Amygdala (tissue), 56 donors: ENCODE results near the gene RAB31.

ENCODE experiments used
- DNase-seq, 56 donors: peaks; one replicate each; lab custom pipeline; 2025; lab: John Stamatoyannopoulos, UW

Gene RAB31

DNA sequence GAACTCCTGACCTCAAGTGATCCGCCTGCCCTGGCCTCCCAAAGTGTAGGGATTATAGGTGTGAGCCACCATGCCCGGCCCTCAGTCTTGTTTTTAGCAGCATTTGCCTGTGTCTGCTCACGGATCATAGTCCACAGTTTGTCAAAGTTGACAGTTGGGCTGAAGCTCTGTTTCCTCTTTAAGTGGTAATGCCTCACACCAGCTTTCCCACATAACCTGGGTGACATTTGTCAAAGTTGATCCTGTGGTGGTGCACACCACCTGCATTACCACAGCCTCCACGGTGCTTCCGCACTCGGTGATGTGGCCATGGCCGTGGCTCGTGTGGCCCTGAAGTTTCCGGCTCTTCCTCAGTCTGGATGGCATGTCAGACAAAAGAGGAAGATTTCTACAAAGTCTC, 27.1 kb downstream of the RAB31 start:
- DNase-seq, result no peak

GRCh38 chr18:9735879-9736278, 27.8 kb downstream of the RAB31 start:
- no peak for DNase-seq

GRCh38 chr18:9736286-9736835, 28.3 kb downstream of the RAB31 start:
- DNase-seq, result no peak

DNA sequence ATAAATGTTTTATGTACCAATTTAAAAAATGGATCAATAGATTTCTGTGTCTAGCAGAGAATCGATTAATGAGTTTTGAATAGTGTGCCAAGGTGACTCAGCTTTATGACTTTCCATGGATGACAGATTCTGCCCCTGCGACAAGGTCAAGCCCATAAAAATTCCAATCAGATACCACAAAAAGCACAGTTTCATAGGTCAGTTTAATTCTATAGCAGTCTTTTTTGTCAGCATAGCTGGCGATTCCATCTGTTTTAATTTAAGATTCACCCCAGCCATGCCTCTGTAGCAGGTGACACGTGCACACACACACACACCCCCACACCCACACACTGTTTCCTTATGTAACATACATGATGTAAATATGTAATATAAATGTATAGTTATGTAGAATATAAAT, 28.9 kb downstream of the RAB31 start:
- no peak for DNase-seq

DNA sequence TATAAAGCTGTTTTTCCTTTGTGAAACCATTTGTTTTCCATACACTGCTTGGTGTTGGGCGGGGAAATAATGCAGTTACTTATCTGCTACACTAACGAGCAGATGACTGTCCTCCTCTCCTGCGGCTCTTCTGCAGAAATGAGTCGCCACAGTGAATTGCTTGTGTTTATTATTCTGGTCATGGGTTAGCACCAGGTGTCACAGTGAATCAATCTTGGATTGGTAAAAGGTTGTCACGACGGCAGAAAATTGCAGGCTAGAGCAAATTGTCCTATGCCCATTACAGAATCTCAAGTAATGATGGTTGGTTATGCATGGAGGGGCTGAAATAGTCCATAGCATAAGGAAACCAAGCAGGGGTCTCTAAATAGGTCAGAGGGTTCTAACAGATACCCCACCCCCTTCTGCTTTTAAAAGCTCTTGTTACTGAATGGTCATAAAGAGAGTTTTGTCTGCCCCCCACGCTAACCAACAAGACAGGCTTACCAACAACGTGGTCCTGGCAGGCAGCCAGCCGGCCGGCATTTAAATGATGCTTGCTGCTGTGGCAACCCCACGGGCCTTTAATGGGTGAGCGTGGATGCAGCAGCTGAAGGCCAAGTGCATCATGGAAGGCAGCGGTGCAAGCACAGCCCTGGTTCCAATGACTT, 29.5 kb downstream of the RAB31 start:
- DNase-seq, result peak in 51 of 56 donors; percentile 12 to 94 (median 60)

DNA sequence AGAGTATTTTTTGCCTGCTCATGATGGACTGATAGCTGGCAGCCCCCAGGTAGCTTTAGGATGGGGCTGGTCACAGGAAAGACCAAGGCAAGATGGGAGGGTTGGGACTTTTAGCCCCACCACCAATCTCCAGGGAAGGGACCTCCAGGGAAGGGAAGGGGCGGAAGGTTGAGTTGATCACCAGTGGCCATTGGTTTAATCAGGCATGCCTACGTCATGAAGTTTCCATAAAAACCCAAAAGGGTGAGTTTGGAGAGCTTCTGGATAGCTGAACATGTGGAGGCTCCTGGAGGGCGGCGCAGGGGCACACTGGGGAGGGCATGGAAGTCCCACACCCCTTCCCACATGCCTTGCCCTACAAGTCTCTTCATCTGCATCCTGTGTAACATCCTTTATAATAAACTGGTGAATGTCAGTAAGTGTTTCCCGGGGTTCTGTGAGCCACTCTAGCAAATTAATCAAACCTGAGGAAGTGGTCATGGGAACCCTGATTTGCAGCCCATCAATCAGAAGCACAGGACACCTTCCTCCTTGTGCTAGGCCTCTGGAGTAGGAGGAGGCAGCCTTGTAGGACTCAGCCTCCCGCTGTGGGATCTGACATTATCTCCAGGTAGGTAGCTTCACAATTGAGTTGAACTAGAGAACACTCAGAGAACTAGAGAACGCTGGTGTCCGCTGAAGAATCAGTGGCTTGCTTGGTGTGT, 30.3 kb downstream of the RAB31 start:
- DNase-seq, result no peak

GRCh38 chr18:9739516-9739915, 31.4 kb downstream of the RAB31 start:
- no peak for DNase-seq

- DNase-seq, result no peak
Measured at GRCh38 chr18:9740071-9740470, 32.0 kb downstream of the RAB31 start.

DNA sequence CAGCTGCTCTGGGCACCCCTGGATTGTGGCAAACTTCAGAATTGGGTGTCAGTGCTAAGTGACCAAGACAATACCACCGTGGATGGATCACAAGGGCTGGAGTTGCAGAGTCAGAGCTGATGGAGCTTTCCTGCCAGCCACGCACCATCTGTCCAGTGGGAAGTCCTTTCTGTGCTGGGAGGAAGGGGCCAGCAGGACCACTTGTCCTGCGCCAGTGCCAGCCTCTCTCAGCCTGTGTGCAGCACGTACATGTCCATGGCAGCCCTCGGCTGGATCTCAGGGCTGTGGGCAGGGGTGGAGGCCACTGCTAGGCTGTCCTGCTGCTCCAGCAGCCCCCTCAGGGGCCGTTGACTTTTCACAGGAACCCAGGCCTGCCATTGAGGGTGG, 33.3 kb downstream of the RAB31 start:
- no peak for DNase-seq

GRCh38 chr18:9741793-9742523, 33.9 kb downstream of the RAB31 start:
- DNase-seq, result peak in 6 of 56 donors; percentile 20 to 51 (median 26)

DNA sequence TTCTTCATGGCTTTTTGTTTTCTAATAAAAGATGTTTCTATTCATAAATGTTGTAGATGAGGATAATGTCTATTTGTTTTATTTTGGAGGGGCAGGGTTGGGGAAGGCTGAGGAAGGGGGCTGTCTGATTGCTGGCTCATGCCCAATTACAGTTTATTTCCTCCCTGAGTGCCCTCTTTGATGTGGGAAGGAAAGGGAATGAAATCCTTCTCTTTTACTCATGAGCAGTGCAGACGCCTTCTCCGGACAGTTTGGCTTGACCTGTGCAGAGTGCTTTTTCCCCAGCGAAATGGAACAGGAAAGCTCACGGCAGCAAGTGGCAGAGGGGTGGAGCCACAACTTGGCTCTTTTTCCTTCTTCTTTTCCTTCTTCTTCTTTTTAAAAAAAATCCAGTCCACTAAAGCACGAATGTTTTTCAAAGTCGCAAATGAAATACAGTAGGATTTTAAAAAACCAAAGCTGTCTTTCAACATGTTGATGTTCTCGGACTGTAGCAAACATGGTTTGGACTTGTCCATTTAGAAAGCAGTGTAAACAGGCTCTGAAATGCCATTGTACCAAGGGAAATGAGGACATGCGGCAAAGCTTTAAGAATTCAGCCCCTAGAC, 34.5 kb downstream of the RAB31 start:
- DNase-seq, result peak in 6 of 56 donors; percentile 15 to 51 (median 26)

- DNase-seq, result no peak
Measured at GRCh38 chr18:9743200-9744016, 35.3 kb downstream of the RAB31 start.

GRCh38 chr18:9746958-9747357, 38.9 kb downstream of the RAB31 start:
- DNase-seq, result no peak

- no peak for DNase-seq
Measured at GRCh38 chr18:9749611-9750010, 41.5 kb downstream of the RAB31 start.

- DNase-seq, result no peak
Measured at GRCh38 chr18:9750112-9750511, 42.0 kb downstream of the RAB31 start.

DNA sequence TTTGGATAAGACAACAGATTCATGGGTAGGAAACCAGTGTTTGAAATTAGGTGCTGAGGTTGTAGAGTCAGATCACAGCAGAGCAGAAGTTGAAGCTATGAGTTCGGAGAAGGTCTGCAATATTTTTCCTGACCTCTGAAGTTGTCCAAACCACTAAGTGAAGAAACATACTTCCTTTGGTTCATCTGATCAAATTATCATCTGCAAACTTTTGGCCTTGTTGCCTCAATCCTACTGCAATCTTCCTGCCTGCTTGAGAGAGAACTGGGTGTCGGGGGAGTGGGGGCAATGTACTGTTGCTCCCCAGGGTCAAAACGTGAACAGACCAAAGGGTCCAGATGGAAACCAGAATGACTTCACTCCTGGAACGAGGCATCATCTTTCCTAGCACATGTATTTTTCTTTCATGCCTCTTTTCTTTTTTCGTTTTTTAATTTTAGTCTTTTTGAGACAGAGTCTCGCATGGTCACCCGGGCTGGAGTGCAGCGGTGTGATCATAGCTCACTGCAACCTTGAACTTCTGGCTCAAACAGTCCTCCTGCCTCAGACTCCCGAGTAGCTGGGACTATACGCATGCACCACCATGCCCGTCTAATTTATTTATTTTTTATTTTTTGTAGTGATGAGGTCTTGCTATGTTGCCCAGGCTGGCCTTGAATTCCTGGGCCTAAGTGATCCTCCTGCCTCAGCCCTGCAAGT, 42.7 kb downstream of the RAB31 start:
- no peak for DNase-seq

- no peak for DNase-seq
Measured at GRCh38 chr18:9751371-9752031, 43.4 kb downstream of the RAB31 start.

DNA sequence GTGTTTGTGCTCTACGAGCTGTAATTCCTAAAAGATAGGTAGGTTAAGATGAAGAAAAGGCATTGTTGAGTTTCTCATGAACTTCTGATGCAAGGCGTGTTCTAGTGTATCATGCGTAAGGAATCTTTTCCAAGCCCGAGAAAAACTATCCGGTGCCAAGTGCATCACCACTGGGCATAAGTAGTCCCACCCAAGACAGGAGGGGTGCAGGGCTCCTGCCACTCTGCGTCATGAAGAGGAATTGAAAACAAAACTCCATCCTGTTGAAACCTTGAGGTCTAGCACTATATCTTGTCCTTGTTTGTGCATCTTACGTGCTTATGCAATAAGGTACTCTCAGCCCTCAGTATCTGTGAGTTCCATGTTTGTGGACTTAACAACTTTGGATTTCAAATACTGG, 45.7 kb downstream of the RAB31 start:
- no peak for DNase-seq

DNA sequence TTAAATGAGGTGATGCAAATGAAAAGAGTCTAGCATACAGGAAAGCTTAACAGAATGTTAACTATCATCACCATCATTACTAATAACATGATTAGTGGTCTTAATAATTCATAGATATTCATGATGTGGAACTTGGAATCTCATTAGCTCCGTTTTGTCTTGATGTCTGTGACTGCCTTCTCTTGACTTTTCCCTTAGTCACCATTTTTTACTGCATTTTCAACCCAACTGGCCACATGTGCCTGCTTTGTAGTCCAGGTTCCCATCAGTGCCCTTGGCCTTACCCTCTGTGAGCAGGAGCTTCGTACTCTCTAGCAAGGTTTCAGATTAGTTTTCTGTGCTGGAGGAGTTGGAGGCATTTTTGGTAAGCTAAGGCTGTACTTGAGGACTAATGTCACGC, 47.0 kb downstream of the RAB31 start:
- no peak for DNase-seq
